Stomach (tissue), 9 donors: ENCODE data around the gene PLA2G4A. TPM values are rescaled to one million over a fixed set of nuclear protein-coding genes. Genes with fewer than 3 reads are reported as not detected.
"Not testable (repeated sequence)": the region's sequence is repeated elsewhere in the genome, so short reads cannot be mapped to it uniquely, and the experiment has no call there.

ENCODE experiments used
- DNase-seq, 2 donors: peaks; one replicate each; pipeline versions ENCODE4 v3.0.0 to v3.0.0-alpha.2; 2013 to 2019
- H3K27ac ChIP-seq, 5 donors: fragments of 200-600 bp in 4 of 5; sonication (generic) in 4 of 5; one replicate each; pipeline ENCODE4 v1.5.1; 2013 to 2019; ENCODE audit warnings: mild to moderate bottlenecking in 1 of 5, moderate library complexity in 1 of 5
- H3K27me3 ChIP-seq, 3 donors: fragments of 200-600 bp; sonication (generic); one replicate each; pipeline ENCODE4 v1.5.1; 2017 to 2019; ENCODE audit warnings: mixed run types in 1 of 3
- H3K36me3 ChIP-seq, 4 donors: fragments of 200-600 bp; sonication (generic); 1 replicate in 3 of 4; 2 replicates in 1 of 4; pipeline ENCODE4 v1.5.1; 2016 to 2019
- H3K4me1 ChIP-seq, 4 donors: fragments of 200-600 bp; sonication (generic); one replicate each; pipeline ENCODE4 v1.5.1; 2016 to 2019
- H3K4me3 ChIP-seq, 4 donors: fragments of 200-600 bp; sonication (generic) in 3 of 4; one replicate each; pipeline ENCODE4 v1.5.1; 2016 to 2019; ENCODE audit warnings: mild to moderate bottlenecking in 1 of 4
- H3K9me3 ChIP-seq, 4 donors: fragments of 200-600 bp; sonication (generic); one replicate each; pipeline ENCODE4 v1.5.1; 2016 to 2019
- CTCF ChIP-seq, 7 experiments: fragments of 450-650 bp in 4 of 7; fragments of 200-600 bp in 3 of 7; sonication (generic) in 3 of 7; IDR thresholded peaks; one replicate each; pipeline ENCODE4 v1.5.1; 2016 to 2019; ENCODE audit warnings: antibody characterized with exemption in 7 of 7, control low read depth in 2 of 7, mild to moderate bottlenecking in 1 of 7
- EP300 ChIP-seq: sonication (generic); formaldehyde crosslinking; IDR thresholded peaks from one replicate; pipeline ENCODE4 v1.6.1; 2017; ENCODE audit warnings: antibody characterized with exemption
- POLR2A ChIP-seq, 4 donors: fragments of 450-650 bp; IDR thresholded peaks; one replicate each; pipeline ENCODE4 v1.6.1; 2016; ENCODE audit warnings: antibody characterized with exemption in 4 of 4, control low read depth in 2 of 4, mild to moderate bottlenecking in 1 of 4, moderate library complexity in 1 of 4
- POLR2AphosphoS5 ChIP-seq, 3 donors: sonication (generic); formaldehyde crosslinking; IDR thresholded peaks; one replicate each; pipeline ENCODE4 v1.6.1; 2016; ENCODE audit warnings: antibody characterized with exemption in 3 of 3
- WGBS, 5 donors: extraction: QIAGEN DNeasy Blood & Tissue Kit in 3 of 5; methylation state at CpG; one replicate each; pipeline versions ENCODE4 v1.1.5 to v1.1.7; 2013 to 2018; 5-methylcytosine and 5-hydroxymethylcytosine counted together
- intact Hi-C: fragments of 100-400 bp; cut with DNase I; formaldehyde crosslinking; loops from one replicate; pipeline ENCODE4 v1.15.1; 2023; ENCODE audit warnings: low total_unique reads
- polyA plus RNA-seq, 3 donors: library from polyadenylated mRNA; stranded (reverse); fragments of 200-250 nt; gene quantifications; one replicate each; pipeline ENCODE4 v1.2.3, GENCODE V29; 2013
- total RNA-seq, 5 donors: library from RNA; depleted of rRNA; stranded (reverse); fragments of >200 nt; gene quantifications; one replicate each; pipeline versions ENCODE4 v1.1.0 to v1.2.3, GENCODE V29; 2014 to 2016
- donor health status: healthy with polysubstance abuse.
- donor health status: Bipolar disorder and iron deficiency.
- donor health status: healthy.

PLA2G4A gene
- total and polyA plus RNA-seq, 8 donors, result 2.2 to 17.8 (median 6.8) TPM

- H3K4me1 ChIP-seq, H3K9me3 ChIP-seq, H3K4me3 ChIP-seq, H3K27me3 ChIP-seq, intact Hi-C loops, H3K27ac ChIP-seq: not testable (repeated sequence)
- DNase-seq, result peak in 1 of 2 donors; percentile 34
- WGBS, 5 donors, result 78 to 86% (median 82%) methylated on average over 14 of the region's 14 CpGs
- peak in 2 of 7 experiments; percentile 22 to 23 for TF ChIP-seq CTCF (IDR thresholded peaks at IDR 0.05)
- peaks cover 0 to 18% (median 5%) of the 10 kb centered on the region in 4 donors for H3K36me3 ChIP-seq
Measured at GRCh38 chr1:186917106-186917786, 88.5 kb downstream of the PLA2G4A start.

- H3K36me3 ChIP-seq, result peaks cover 0 to 18% (median 5%) of the 10 kb centered on the region in 4 donors
- H3K4me3 ChIP-seq, H3K9me3 ChIP-seq, DNase-seq, H3K27ac ChIP-seq, intact Hi-C loops, H3K27me3 ChIP-seq, H3K4me1 ChIP-seq: not testable (repeated sequence)
- WGBS, 5 donors, result 76 to 87% (median 87%) methylated on average over 5 of the region's 5 CpGs
Measured at GRCh38 chr1:186921386-186921785, 92.6 kb downstream of the PLA2G4A start.

GRCh38 chr1:186922814-186923213 lies 94.1 kb downstream of the PLA2G4A start:
- H3K4me1 ChIP-seq, intact Hi-C loops, H3K4me3 ChIP-seq, H3K27ac ChIP-seq, H3K27me3 ChIP-seq, H3K9me3 ChIP-seq: not testable (repeated sequence)
- WGBS, 5 donors, result 29 to 50% (median 34%) methylated on average over 4 of the region's 4 CpGs
- DNase-seq, result peak in 1 of 2 donors; percentile 24
- H3K36me3 ChIP-seq, result peaks cover 0 to 13% (median 3%) of the 10 kb centered on the region in 4 donors

GRCh38 chr1:186923486-186923885 lies 94.7 kb downstream of the PLA2G4A start:
- Histone ChIP-seq H3K4me1 (peaks cover 0 to 6% (median 0%) of the 10 kb centered on the region in 4 donors), H3K9me3 (no peaks in the 10 kb centered on the region), H3K36me3 (peaks cover 0 to 6% (median 3%) of the 10 kb centered on the region in 4 donors), H3K4me3 (no peak overlapping the region), H3K27ac (no peak overlapping the region), H3K27me3 (no peaks in the 10 kb centered on the region)
- 51 to 84% (median 76%) methylated on average over 2 of the region's 2 CpGs for WGBS, 5 donors
- TF ChIP-seq POLR2AphosphoS5 (IDR thresholded peaks at IDR 0.05) (no peak), EP300 (no peak), CTCF (IDR thresholded peaks at IDR 0.05) (no peak), POLR2A (IDR thresholded peaks at IDR 0.05) (no peak)
- intact Hi-C loops, result no loop called here
- DNase-seq, result no peak

GRCh38 chr1:186925881-186926669 lies 97.3 kb downstream of the PLA2G4A start:
- TF ChIP-seq CTCF (IDR thresholded peaks at IDR 0.05) (no peak), EP300 (no peak), POLR2AphosphoS5 (IDR thresholded peaks at IDR 0.05) (no peak)
- H3K27ac ChIP-seq, result no peak overlapping the region
- peaks cover 0 to 6% (median 0%) of the 10 kb centered on the region in 4 donors for H3K4me1 ChIP-seq
- intact Hi-C loops, result no loop called here
- H3K27me3 ChIP-seq, result no peaks in the 10 kb centered on the region
- DNase-seq, result peak in 1 of 2 donors; percentile 32
- WGBS, 5 donors, result 46 to 73% (median 62%) methylated on average over 3 of the region's 3 CpGs
- H3K4me3 ChIP-seq, result no peak overlapping the region
- no peaks in the 10 kb centered on the region for H3K9me3 ChIP-seq
- no peaks in the 10 kb centered on the region for H3K36me3 ChIP-seq
